HepG2 (cell line): Measurements from ENCODE around the gene ZNF222.

Source experiments
- CBX1 ChIP-seq: IDR thresholded peaks from one replicate; pipeline ENCODE4 v1.6.1; 2016; ENCODE audit warnings: antibody characterized with exemption, low read depth
- CBX5 ChIP-seq: sonication (generic); formaldehyde crosslinking; IDR thresholded peaks from 2 replicates; pipeline ENCODE4 v1.4.0; 2020; ENCODE audit warnings: missing genetic modification reagents, borderline replicate concordance
- CTCF ChIP-seq: sonication (generic); formaldehyde crosslinking; IDR thresholded peaks from 2 replicates; pipeline ENCODE4 v1.5.0; 2020; ENCODE audit warnings: mild to moderate bottlenecking, missing genetic modification reagents, moderate library complexity
- SUZ12 ChIP-seq: fragments of 150-350 bp; IDR thresholded peaks from 2 replicates; pipeline ENCODE4 v1.6.1; 2014; ENCODE audit warnings: low read depth, low read length
- TBL1XR1 ChIP-seq: fragments of 150-350 bp; IDR thresholded peaks from 2 replicates; pipeline ENCODE4 v1.6.1; 2014; ENCODE audit warnings: borderline replicate concordance, low read length; ENCODE audit not compliant: partially characterized antibody
- ZNF546 ChIP-seq: sonication (generic); formaldehyde crosslinking; conservative IDR thresholded peaks from 2 replicates; pipeline ENCODE4 v1.8.1; 2023; ENCODE audit warnings: mild to moderate bottlenecking, missing genetic modification reagents
- ZSCAN30 ChIP-seq: sonication (generic); formaldehyde crosslinking; IDR thresholded peaks from 2 replicates; pipeline ENCODE4 v1.5.0; 2020; ENCODE audit warnings: mild to moderate bottlenecking, missing genetic modification reagents

- TF ChIP-seq SUZ12 (no peak), TBL1XR1 (no peak), ZSCAN30 (CRISPR knock-in tag) (no peak), CBX1 (no peak), CTCF (CRISPR knock-in tag) (no peak), CBX5 (CRISPR knock-in tag) (no peak), ZNF546 (no peak)
These were observed 21.6 kb upstream of the ZNF222 start for GRCh38 chr19:44003461-44004009.
